ENCODE data around the gene PALM.

The PALM gene

GRCh38 chr19:772063-772462 is 63.3 kb downstream of the PALM start:
- no peak for TF ChIP-seq CTCF (conservative IDR thresholded peaks at IDR 0.05; ENCODE audit: low read depth, low read length)

GRCh38 chr19:772730-773436 is 64.1 kb downstream of the PALM start:
- no peak for TF ChIP-seq CTCF (conservative IDR thresholded peaks at IDR 0.05; ENCODE audit: low read depth, low read length)
- no peak overlapping the region for H3K4me3 ChIP-seq (ENCODE audit: low read length)
- no peak for DNase-seq (ENCODE audit: low read depth)

More at GRCh38 chr19:772063-772462, 63.3 kb downstream of the PALM start:
- H3K4me3 ChIP-seq (ENCODE audit: low read length), result no peak overlapping the region
- DNase-seq (ENCODE audit: low read depth), result no peak

GRCh38 chr19:776549-776948 is 67.8 kb downstream of the PALM start:
- no peak overlapping the region for H3K4me3 ChIP-seq (ENCODE audit: low read length)
- DNase-seq (ENCODE audit: low read depth), result no peak

GRCh38 chr19:778910-779653 is 70.3 kb downstream of the PALM start:
- DNase-seq (ENCODE audit: low read depth), result peak; percentile 72
- TF ChIP-seq CTCF (conservative IDR thresholded peaks at IDR 0.05; ENCODE audit: low read depth, low read length), result no peak
- H3K4me3 ChIP-seq (ENCODE audit: low read length), result no peak overlapping the region

More at GRCh38 chr19:776549-776948, 67.8 kb downstream of the PALM start:
- TF ChIP-seq CTCF (conservative IDR thresholded peaks at IDR 0.05; ENCODE audit: low read depth, low read length), result no peak

- no peak for TF ChIP-seq CTCF (conservative IDR thresholded peaks at IDR 0.05; ENCODE audit: low read depth, low read length)
- DNase-seq (ENCODE audit: low read depth), result no peak
- H3K4me3 ChIP-seq (ENCODE audit: low read length), result no peak overlapping the region
Measured at GRCh38 chr19:780935-781334, 72.2 kb downstream of the PALM start.

- no peak for TF ChIP-seq CTCF (conservative IDR thresholded peaks at IDR 0.05; ENCODE audit: low read depth, low read length)
- no peak overlapping the region for H3K4me3 ChIP-seq (ENCODE audit: low read length)
Measured at GRCh38 chr19:781800-782184, 73.1 kb downstream of the PALM start.

More at GRCh38 chr19:781800-782184, 73.1 kb downstream of the PALM start:
- DNase-seq (ENCODE audit: low read depth), result no peak

All from retinal pigment epithelial cell (primary cell).